ENCODE results near the gene TSKU. TPM values are rescaled to one million over a fixed set of nuclear protein-coding genes. Genes with fewer than 3 reads are reported as not detected.

Gene TSKU
- total RNA-seq, 1 experiment from 2014 or later: 45.2 TPM

Other genes starting within 250 kb of the TSKU start
- 13.4 and 13.6 TPM in 2 replicates for gene LRRC32, start 112.6 kb upstream of the TSKU start, total RNA-seq (2014; rRNA removed; shearing (Covaris generic))
- gene ACER3, start 77.6 kb downstream of the TSKU start, total RNA-seq (2014; rRNA removed; shearing (Covaris generic)): 41.9 and 47.2 TPM in 2 replicates